ENCODE measurements around the gene CCRL2. TPM values are rescaled to one million over a fixed set of nuclear protein-coding genes. Genes with fewer than 3 reads are reported as not detected.

CCRL2 gene
- 7.7 and 14.6 TPM in 2 replicates for total RNA-seq (2011; cell fraction: chromatin; rRNA removed; ENCODE audit: low replicate concordance)
- total RNA-seq (2011; cell fraction: nucleolus; rRNA removed): 9.2 and 13.7 TPM in 2 replicates
- 12.1 and 14.7 TPM in 2 replicates for total RNA-seq (2011; cell fraction: nucleoplasm; rRNA removed)
- total RNA-seq (2014; rRNA removed): 3.6 and 4.1 TPM in 2 replicates
- 3.4 and 4.5 TPM in 2 replicates for total RNA-seq (2014; rRNA removed; fragmentation: Illumina TruSeq; extraction: Trizol)
- total RNA-seq (2015; rRNA removed; fragmentation: Illumina TruSeq; extraction: Trizol): 3.1 and 4.0 TPM in 2 replicates
- total RNA-seq (2021): 3.3 and 3.5 TPM in 2 replicates
- polyA plus RNA-seq (2011; rRNA removed): 4.2 and 5.4 TPM in 2 replicates
- 3.2 and 4.8 TPM in 2 replicates for polyA plus RNA-seq (2011; cell fraction: cytosol; rRNA removed)
- 5.8 and 6.6 TPM in 2 replicates for polyA plus RNA-seq (2011; cell fraction: nucleus; rRNA removed)
- 4.8 and 12.0 TPM in 2 replicates for polyA plus RNA-seq (2012)
- polyA plus RNA-seq (2014; fragmentation: Illumina TruSeq; extraction: Trizol): 3.2 and 3.4 TPM in 2 replicates
- 1 to 10 TPM; 4.3 to 5.7 TPM for polyA plus RNA-seq (2014; fragmentation: Nextera tagmentation; extraction: Ambion mirVana)
- polyA plus RNA-seq (2014; rRNA removed): 2.2 and 3.5 TPM in 2 replicates
- polyA minus RNA-seq (2011; rRNA and poly(A)+ RNA removed): 5.5 and 6.4 TPM in 2 replicates
- 3.1 TPM in 1 of 2 replicates, not detected in the other for polyA minus RNA-seq (2011; cell fraction: cytosol; rRNA and poly(A)+ RNA removed)
- 11.4 and 11.7 TPM in 2 replicates for polyA minus RNA-seq (2011; cell fraction: nucleus; rRNA and poly(A)+ RNA removed)
- percentile 71 among the genes with signal in this experiment for Bru-seq, nascent RNA
- percentile 57 among the genes with signal in this experiment for BruChase-seq, experiment 1, labeled RNA remaining after a 2-hour chase
- percentile 54 among the genes with signal in this experiment for BruChase-seq, experiment 2, labeled RNA remaining after a 6-hour chase
- long read RNA-seq, experiment 1, transcript CCRL2-202 (2 exons, 1,796 nt): major isoform, 7 of 13 reads
- long read RNA-seq, experiment 1, partial matches to known transcripts: 0 of 13 reads
- long read RNA-seq, experiment 1, other reads (novel, unspliced or antisense): 1 of 13 reads
- long read RNA-seq, experiment 2, transcript CCRL2-202 (2 exons, 1,796 nt): major isoform, 6 of 6 reads
- long read RNA-seq, experiment 2, partial matches to known transcripts: 0 of 6 reads
- long read RNA-seq, experiment 2, other reads (novel, unspliced or antisense): 0 of 6 reads
- long read RNA-seq, experiment 3, partial matches to known transcripts: 0 of 1 reads
- long read RNA-seq, experiment 3, other reads (novel, unspliced or antisense): 1 of 1 reads

DNA sequence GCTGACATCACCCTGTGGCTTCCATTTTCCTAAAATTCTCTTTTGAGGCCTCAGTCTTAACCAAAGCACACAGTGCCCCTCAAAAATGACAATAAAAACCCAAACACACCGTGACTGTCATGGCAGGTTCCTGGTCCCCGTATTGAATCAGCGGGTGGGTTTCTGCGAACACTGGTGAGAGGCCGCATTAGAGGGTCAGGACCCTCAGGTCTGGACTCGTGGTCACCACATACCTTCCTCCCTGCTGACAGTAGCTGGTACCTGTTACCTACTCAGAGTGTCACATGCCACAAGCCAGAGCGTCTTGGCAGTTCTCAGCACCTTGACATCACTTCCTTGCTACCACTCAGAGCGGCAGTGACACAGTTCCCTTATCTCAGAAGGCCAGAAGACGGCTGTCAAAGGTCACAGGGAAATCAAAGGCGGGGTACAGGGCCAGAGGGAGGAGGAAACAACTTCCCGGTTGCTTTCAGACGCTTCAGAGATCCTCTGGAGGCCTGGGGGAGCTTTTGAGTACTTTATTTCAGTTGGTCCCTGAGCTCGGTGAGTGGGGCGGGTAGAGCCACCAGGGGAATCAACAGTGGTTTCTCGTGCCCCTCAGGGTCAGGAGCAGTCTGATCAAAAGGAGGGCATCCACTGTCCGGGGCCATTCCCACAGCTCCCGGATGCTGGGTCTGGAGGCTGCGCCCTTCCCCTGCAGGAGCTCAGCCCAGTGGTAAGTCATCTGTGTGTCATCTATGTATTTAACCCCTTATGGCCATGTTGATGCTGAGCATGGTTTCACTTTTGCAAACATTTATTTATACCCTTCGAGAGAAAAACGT, at the start of gene CCRL2, which contains the start of gene CCR5AS:
Gene CCRL2 (plus strand): TSS at position 472 of the 824 bp plus-strand sequence. CDS start 821 bp downstream, outside the sequence.
Gene CCR5AS (minus strand): TSS at position 279 of the 824 bp plus-strand sequence.
- CTCF ChIA-PET (ENCODE audit: low intra/inter-chr PET ratio): no interaction called here
- no peaks in the 10 kb centered on the region for H3K9me3 ChIP-seq (replicated peaks; ENCODE audit: control insufficient read depth, insufficient read depth, low read depth, low read length)
- H3K27ac ChIP-seq (ENCODE audit: extremely low read depth, low read depth, low read length): peak within 1 kb of the TSS; percentile 88
- peak within 1 kb of the TSS; percentile 57 to 66 for H3K9ac ChIP-seq (ENCODE audit: insufficient read depth in 1 of 2, low read depth in 2 of 2, low read length in 2 of 2)
- no peaks in the 10 kb centered on the region for H3K27me3 ChIP-seq (ENCODE audit: control insufficient read depth in 2 of 2, insufficient read depth in 2 of 2, low read length in 2 of 2)
- peak within 1 kb of the TSS; percentile 35 for H3K4me3 ChIP-seq
- H3K36me3 ChIP-seq (ENCODE audit: control insufficient read depth, insufficient read depth, low read length): no peaks in the 10 kb centered on the region
- DNase-seq (ENCODE audit: extremely low read depth in 1 of 4, low spot score in 3 of 4) (peak; percentile 93 to 99 (median 96)), ATAC-seq (peak; percentile 93), FAIRE-seq (peak; percentile 98)
- H2AFZ ChIP-seq (ENCODE audit: low read depth, low read length): peak within 1 kb of the TSS; percentile 96
- intact Hi-C loops (cut with micrococcal nuclease): no loop called here
- no peaks in the 10 kb centered on the region for H4K20me1 ChIP-seq (replicated peaks; ENCODE audit: control insufficient read depth, insufficient read depth, low read length)
- no TSS peak for BruUV-seq (replicated peaks)
- H3K79me2 ChIP-seq (ENCODE audit: control insufficient read depth, insufficient read depth, low read length): peaks cover 2% of the 10 kb centered on the region; the same call in 1 of the 3 replicates
- H3K4me1 ChIP-seq (replicated peaks in 1 of 2; ENCODE audit: control insufficient read depth in 2 of 2, insufficient read depth in 2 of 2, low read length in 2 of 2): peaks cover 25 to 39% of the 10 kb centered on the region in 2 experiments
- no peaks in the 10 kb centered on the region for H3K9me1 ChIP-seq (ENCODE audit: control insufficient read depth, insufficient read depth, low read length)
- in situ Hi-C loops (cut with MboI): loop anchor here (25.0 kb wide), 1 partner anchor 1370 kb away; the partner anchor contains the start of gene CLEC3B
- WGBS (ENCODE audit: insufficient coverage, low coverage, missing lambda C conversion rate): under 1% methylated on average over 20 of the region's 20 CpGs
- POLR2A ChIA-PET: interaction anchor here (0.5 to 1.9 kb wide), 17 partner anchors 8 to 647 kb away, joined by 3 to 8 read pairs (median 3); partner anchors contain the start of gene CCR5
- H3K4me2 ChIP-seq (ENCODE audit: insufficient read depth, low read length): peak within 1 kb of the TSS; percentile 84
- TF ChIP-seq ZNF408 (CRISPR knock-in tag; IDR thresholded peaks at IDR 0.05; ENCODE audit: low read depth) (no peak), KLF13 (tag; IDR thresholded peaks at IDR 0.05; ENCODE audit: borderline replicate concordance, low read depth) (0 out of 2 replicates have a peak, but pooled peaks have one; percentile 56), TCF7 (IDR thresholded peaks at IDR 0.05; ENCODE audit: borderline replicate concordance) (peak; percentile 89; the same call in 1 of the 2 replicates), MAFF (IDR thresholded peaks at IDR 0.05; ENCODE audit: low read length) (no peak), ZNF134 (CRISPR knock-in tag; conservative IDR thresholded peaks at IDR 0.05) (peak; percentile 59), E2F6 (IDR thresholded peaks at IDR 0.05; ENCODE audit: borderline replicate concordance in 1 of 2, extremely low read depth in 1 of 2, insufficient read depth in 1 of 2, insufficient read length in 1 of 2, low read depth in 1 of 2, low read length in 1 of 2, poor library complexity in 1 of 2, severe bottlenecking in 1 of 2) (peak; percentile 73 to 87), ZNF77 (CRISPR knock-in tag; IDR thresholded peaks at IDR 0.05) (no peak; the same call in 1 of the 2 replicates), PHF20 (IDR thresholded peaks at IDR 0.05; ENCODE audit: partially characterized antibody) (no peak), PTTG1 (tag; IDR thresholded peaks at IDR 0.05; ENCODE audit: low read depth) (peak; percentile 65), BCOR (IDR thresholded peaks at IDR 0.05) (no peak; the same call in 1 of the 2 replicates), PTBP1 (IDR thresholded peaks at IDR 0.05; ENCODE audit: low read depth, low read length) (0 out of 2 replicates have a peak, but pooled peaks have one; percentile 26), ZSCAN29 (IDR thresholded peaks at IDR 0.05) (no peak), CEBPG (CRISPR knock-in tag; IDR thresholded peaks at IDR 0.05) (peak; percentile 44; the same call in 1 of the 2 replicates), CEBPG (tag; conservative IDR thresholded peaks at IDR 0.05 in 1 of 2, IDR thresholded peaks at IDR 0.05 in 1 of 2) (no peak), GTF2A2 (tag; IDR thresholded peaks at IDR 0.05) (peak; percentile 77; the same call in 1 of the 2 replicates), PHTF2 (CRISPR knock-in tag; IDR thresholded peaks at IDR 0.05) (no peak)
